Activated T-cell treated with anti-CD3 and anti-CD28 coated beads, Interleukin-2, amount 50 U/mL, for 72 hours (primary cell): ENCODE data around the gene ZNF219. TPM values are rescaled to one million over a fixed set of nuclear protein-coding genes. Genes with fewer than 3 reads are reported as not detected.
"Not testable (repeated sequence)": the region's sequence is repeated elsewhere in the genome, so short reads cannot be mapped to it uniquely, and the experiment has no call there.

ENCODE experiments used
- ATAC-seq, 2 donors: fragments of 150-1000 bp; cut with Tn5 transposase; replicated peaks in 1 of 2; 2 replicates each; pipeline ENCODE4 v1.10.0; 2021; ENCODE audit warnings: moderate library complexity in 2 of 2, mild to moderate bottlenecking in 1 of 2
- DNase-seq, 2 donors: peaks; one replicate each; pipeline ENCODE4 v3.0.0; 2021 to 2022; ENCODE audit warnings: mixed read lengths in 1 of 2
- H3K27ac Mint-ChIP-seq: one replicate; pipeline ENCODE4 v1.8.0; 2022; ENCODE audit warnings: mild to moderate bottlenecking, moderate library complexity, mixed read lengths
- H3K27me3 Mint-ChIP-seq: one replicate; pipeline ENCODE4 v1.8.0; 2022; ENCODE audit warnings: low read depth, mixed read lengths
- H3K36me3 Mint-ChIP-seq, 2 donors: one replicate each; pipeline ENCODE4 v1.8.0; 2022; ENCODE audit warnings: mixed read lengths in 2 of 2, mild to moderate bottlenecking in 1 of 2; ENCODE audit not compliant: insufficient read depth in 2 of 2
- H3K4me1 Mint-ChIP-seq: one replicate; pipeline ENCODE4 v1.8.0; 2022; ENCODE audit warnings: low read depth, mixed read lengths
- H3K4me3 Mint-ChIP-seq, 2 donors: one replicate each; pipeline ENCODE4 v1.8.0; 2022; ENCODE audit warnings: mild to moderate bottlenecking in 2 of 2, mixed read lengths in 2 of 2, moderate library complexity in 2 of 2
- H3K9me3 Mint-ChIP-seq, 2 donors: one replicate each; pipeline ENCODE4 v1.8.0; 2022; ENCODE audit warnings: mixed read lengths in 2 of 2
- total RNA-seq, 2 donors: library from RNA; stranded (reverse); gene quantifications; one replicate each; pipeline ENCODE4 v1.2.3, GENCODE V29; 2022

ZNF219 gene
- total RNA-seq, 2 donors from 2014 or later = 11.2 to 12.4 TPM

- H3K27me3 Mint-ChIP-seq = peaks cover 1% of the 10 kb centered on the region
- H3K27ac Mint-ChIP-seq = no peak overlapping the region
- no peak for ATAC-seq
- H3K9me3 Mint-ChIP-seq = no peaks in the 10 kb centered on the region
- DNase-seq = no peak
- peaks cover 7% of the 10 kb centered on the region for H3K4me1 Mint-ChIP-seq
- H3K4me3 Mint-ChIP-seq = no peak overlapping the region
- no peaks in the 10 kb centered on the region for H3K36me3 Mint-ChIP-seq
Observed at GRCh38 chr14:21050597-21050996, 47.9 kb downstream of the ZNF219 start.

DNA sequence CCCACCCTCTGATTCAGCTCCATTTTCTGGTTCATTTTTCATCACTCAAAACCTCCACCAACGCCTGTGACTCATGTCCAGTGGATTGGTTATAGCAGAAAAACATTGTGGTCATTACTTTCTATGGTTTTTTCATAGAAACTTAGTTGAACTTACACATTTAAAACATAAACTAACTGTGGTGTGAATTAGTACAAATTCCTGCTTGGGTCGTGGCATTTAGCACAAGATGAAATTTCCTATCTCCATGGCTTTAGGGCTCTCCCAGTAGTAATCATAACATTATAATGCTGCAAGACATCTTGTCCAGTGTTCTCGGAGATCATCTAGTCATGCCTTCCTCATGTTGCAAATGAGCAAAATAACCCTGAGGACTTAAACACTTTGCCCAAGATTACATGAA is 49.2 kb downstream of the ZNF219 start:
- Mint-ChIP-seq H3K27ac (no peak overlapping the region), H3K4me3 (no peak overlapping the region), H3K27me3 (peaks cover 10% of the 10 kb centered on the region), H3K36me3 (no peaks in the 10 kb centered on the region), H3K4me1 (peaks cover 5% of the 10 kb centered on the region), H3K9me3 (no peaks in the 10 kb centered on the region)
- DNase-seq = no peak
- peak in 1 of 2 donors; percentile 52 for ATAC-seq

- no peaks in the 10 kb centered on the region for H3K9me3 Mint-ChIP-seq
- H3K27ac Mint-ChIP-seq = no peak overlapping the region
- no peaks in the 10 kb centered on the region for H3K36me3 Mint-ChIP-seq
- no peak overlapping the region for H3K4me3 Mint-ChIP-seq
- ATAC-seq = no peak
- no peak for DNase-seq
- peaks cover 10% of the 10 kb centered on the region for H3K27me3 Mint-ChIP-seq
- H3K4me1 Mint-ChIP-seq = no peaks in the 10 kb centered on the region
Observed at GRCh38 chr14:21048638-21049037, 49.8 kb downstream of the ZNF219 start.

DNA sequence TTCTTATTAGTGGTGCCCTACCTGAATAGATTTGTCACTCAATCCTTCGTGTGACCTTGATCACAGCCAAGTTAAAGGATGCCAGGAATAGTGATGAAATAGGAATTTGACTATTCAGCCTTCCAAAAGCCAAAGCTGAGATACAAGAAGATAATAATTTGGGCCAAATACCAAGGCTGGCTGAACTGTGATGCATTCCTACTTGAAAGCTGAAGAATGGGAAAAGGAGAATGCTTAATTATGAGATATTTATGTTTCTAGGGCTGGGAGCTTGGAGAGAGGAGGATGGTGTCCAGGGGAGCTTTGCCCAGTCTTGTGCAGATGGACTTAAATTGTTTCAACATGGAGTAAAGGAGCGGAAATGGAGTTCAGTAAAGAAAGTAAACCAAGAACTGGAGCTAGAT is 51.1 kb downstream of the ZNF219 start:
- no peak overlapping the region for H3K4me3 Mint-ChIP-seq
- no peaks in the 10 kb centered on the region for H3K4me1 Mint-ChIP-seq
- peaks cover 15% of the 10 kb centered on the region for H3K27me3 Mint-ChIP-seq
- DNase-seq (no peak), ATAC-seq (no peak)
- no peak overlapping the region for H3K27ac Mint-ChIP-seq
- no peaks in the 10 kb centered on the region for H3K9me3 Mint-ChIP-seq
- no peaks in the 10 kb centered on the region for H3K36me3 Mint-ChIP-seq

- Mint-ChIP-seq H3K9me3 (no peaks in the 10 kb centered on the region), H3K4me1 (no peaks in the 10 kb centered on the region), H3K4me3 (no peak overlapping the region), H3K36me3 (no peaks in the 10 kb centered on the region), H3K27me3 (peaks cover 19% of the 10 kb centered on the region), H3K27ac (no peak overlapping the region)
- DNase-seq (no peak), ATAC-seq (no peak)
Observed at GRCh38 chr14:21043974-21044618, 54.4 kb downstream of the ZNF219 start.

DNA sequence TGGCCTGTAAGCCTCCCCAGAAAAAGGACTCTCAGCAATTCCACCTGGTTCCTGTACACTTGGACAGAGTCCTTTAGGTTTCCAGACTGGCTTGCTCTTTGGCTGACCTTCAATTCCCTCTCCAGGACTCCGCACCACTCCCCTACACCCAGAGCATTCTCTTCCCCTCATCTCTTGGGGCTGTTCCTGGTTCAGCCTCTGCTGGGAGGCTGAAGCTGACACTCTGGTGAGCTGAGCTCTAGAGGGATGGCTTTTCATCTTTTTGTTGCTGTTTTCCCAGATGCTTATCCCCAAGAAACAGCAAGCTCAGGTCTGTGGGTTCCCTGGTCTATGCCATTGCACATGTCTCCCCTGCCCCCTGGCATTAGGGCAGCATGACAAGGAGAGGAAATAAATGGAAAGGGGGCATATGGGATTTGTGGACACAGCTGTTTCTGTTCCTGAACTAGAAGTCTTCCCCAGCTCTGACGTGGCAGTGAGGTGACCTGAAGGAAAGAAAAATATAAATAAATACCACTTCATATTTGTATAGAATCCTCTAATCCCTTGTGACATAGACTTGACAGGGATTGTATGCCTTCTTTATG is 55.0 kb downstream of the ZNF219 start:
- no peak for DNase-seq
- no peak overlapping the region for H3K27ac Mint-ChIP-seq
- ATAC-seq = no peak
- H3K36me3 Mint-ChIP-seq = no peaks in the 10 kb centered on the region
- H3K4me1 Mint-ChIP-seq = no peaks in the 10 kb centered on the region
- H3K4me3 Mint-ChIP-seq = no peak overlapping the region
- H3K27me3 Mint-ChIP-seq = peaks cover 19% of the 10 kb centered on the region
- no peaks in the 10 kb centered on the region for H3K9me3 Mint-ChIP-seq

DNA sequence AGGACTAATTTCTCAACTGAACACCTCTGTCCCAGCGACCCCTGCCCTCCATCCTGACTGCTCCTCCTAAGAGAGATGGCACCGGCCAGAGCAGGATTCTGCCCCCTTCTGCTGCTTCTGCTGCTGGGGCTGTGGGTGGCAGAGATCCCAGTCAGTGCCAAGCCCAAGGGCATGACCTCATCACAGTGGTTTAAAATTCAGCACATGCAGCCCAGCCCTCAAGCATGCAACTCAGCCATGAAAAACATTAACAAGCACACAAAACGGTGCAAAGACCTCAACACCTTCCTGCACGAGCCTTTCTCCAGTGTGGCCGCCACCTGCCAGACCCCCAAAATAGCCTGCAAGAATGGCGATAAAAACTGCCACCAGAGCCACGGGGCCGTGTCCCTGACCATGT is 55.5 kb downstream of the ZNF219 start:
- no peak overlapping the region for H3K27ac Mint-ChIP-seq

DNA sequence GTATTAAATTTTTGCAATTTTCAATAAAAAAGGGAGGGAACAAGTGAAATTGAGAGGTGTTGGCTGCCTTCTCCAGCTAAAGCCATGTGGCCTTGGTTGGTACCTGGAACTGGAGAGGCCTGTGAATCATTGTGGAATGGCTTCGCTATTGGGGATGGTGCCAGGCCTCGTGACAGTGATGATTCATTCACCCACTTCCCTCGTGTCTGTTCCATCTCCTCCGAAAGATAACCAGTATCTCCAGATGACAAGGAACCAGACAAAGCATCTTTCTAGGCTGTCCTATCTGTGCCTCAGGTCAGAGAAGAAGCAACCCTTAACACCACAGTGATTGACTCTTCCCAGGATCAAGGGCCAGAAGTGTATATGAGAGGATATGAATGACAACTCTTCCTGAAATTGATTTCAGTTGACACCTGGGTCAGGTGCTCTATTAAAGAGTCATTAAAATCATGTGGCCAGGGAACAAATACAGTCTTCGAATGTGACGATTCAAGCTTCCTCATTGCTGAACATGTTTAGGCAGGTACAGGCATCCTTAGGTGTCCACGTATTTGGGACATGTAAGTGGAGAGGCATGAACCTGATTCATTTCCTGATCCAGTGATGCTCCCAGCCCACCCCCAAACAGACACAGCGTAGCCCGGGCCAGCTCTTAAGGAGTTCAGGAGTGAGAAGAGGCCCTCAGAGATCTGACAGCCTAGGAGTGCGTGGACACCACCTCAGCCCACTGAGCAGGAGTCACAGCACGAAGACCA is 56.6 kb downstream of the ZNF219 start, which contains the start of gene RNASE7:
TSS of gene RNASE7 (plus strand) at position 687 of the 758 bp plus-strand sequence. CDS start 631 bp downstream, outside the sequence.
- no peak within 1 kb of the TSS for H3K4me3 Mint-ChIP-seq
- H3K27ac Mint-ChIP-seq = no peak within 1 kb of the TSS
- H3K4me1 Mint-ChIP-seq = no peaks in the 10 kb centered on the region
- ATAC-seq = no peak
- DNase-seq = no peak
- peaks cover 19% of the 10 kb centered on the region for H3K27me3 Mint-ChIP-seq
- no peaks in the 10 kb centered on the region for H3K36me3 Mint-ChIP-seq
- no peaks in the 10 kb centered on the region for H3K9me3 Mint-ChIP-seq

More for the DNA sequence above, 55.5 kb downstream of the ZNF219 start:
- H3K36me3 Mint-ChIP-seq = no peaks in the 10 kb centered on the region
- H3K4me3 Mint-ChIP-seq = no peak overlapping the region
- DNase-seq = no peak
- H3K27me3 Mint-ChIP-seq = peaks cover 19% of the 10 kb centered on the region
- no peaks in the 10 kb centered on the region for H3K4me1 Mint-ChIP-seq
- ATAC-seq = no peak
- no peaks in the 10 kb centered on the region for H3K9me3 Mint-ChIP-seq

- not testable (repeated sequence) for H3K9me3 Mint-ChIP-seq, H3K27ac Mint-ChIP-seq, ATAC-seq, H3K36me3 Mint-ChIP-seq, DNase-seq, H3K4me3 Mint-ChIP-seq, H3K4me1 Mint-ChIP-seq
- H3K27me3 Mint-ChIP-seq = peaks cover 19% of the 10 kb centered on the region
Observed at GRCh38 chr14:21040941-21041340, 57.5 kb downstream of the ZNF219 start.

DNA sequence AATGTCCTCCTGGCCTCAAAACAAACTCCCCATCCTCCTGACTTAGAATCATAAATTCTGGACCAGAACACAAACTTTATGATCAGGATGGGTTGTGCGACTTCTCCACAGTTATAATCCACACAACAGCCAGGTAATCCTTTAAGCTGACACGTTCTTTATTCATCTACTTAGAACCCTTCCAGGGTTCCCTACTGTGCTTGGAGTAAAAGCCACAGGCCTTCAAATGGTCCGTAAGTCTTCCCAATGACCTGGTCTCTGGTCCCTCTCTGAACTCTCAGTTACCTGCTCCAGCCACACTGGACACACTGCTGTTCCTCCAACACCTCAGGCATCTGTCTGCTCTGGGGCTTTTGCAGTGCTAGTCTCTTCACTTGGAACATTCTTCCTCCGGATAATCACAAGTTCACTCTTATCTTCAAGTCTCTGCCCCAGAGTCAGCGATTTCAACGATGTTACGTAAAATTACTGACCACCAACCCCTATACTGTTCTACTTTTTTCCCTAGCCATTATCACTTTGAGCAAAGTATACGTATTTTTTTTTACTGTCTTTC is 58.0 kb downstream of the ZNF219 start:
- Mint-ChIP-seq H3K4me3 (no peak overlapping the region), H3K27ac (no peak overlapping the region), H3K4me1 (no peaks in the 10 kb centered on the region), H3K9me3 (no peaks in the 10 kb centered on the region), H3K36me3 (no peaks in the 10 kb centered on the region), H3K27me3 (peaks cover 16% of the 10 kb centered on the region)
- DNase-seq (no peak), ATAC-seq (no peak)

Other genes starting within 250 kb of the ZNF219 start
- gene RNASE3, start 207.3 kb downstream of the ZNF219 start, total RNA-seq = not detected
- gene RNASE2, start 143.2 kb downstream of the ZNF219 start, total RNA-seq = not detected
- gene METTL17, start 108.7 kb downstream of the ZNF219 start, total RNA-seq = 10 to 100 TPM; 91.2 to 94.9 TPM
- under 1 TPM; 0.58 to 0.96 TPM for gene SLC39A2, start 99.4 kb downstream of the ZNF219 start, total RNA-seq
- gene NDRG2, start 73.6 kb downstream of the ZNF219 start, total RNA-seq = 1 to 10 TPM; 4.0 to 6.3 TPM
- gene TPPP2, start 68.4 kb downstream of the ZNF219 start, total RNA-seq = not detected
- gene RNASE13, start 63.8 kb downstream of the ZNF219 start, total RNA-seq = not detected
- not detected for gene RNASE7, start 56.3 kb downstream of the ZNF219 start, total RNA-seq
- not detected for gene RNASE8, start 40.8 kb downstream of the ZNF219 start, total RNA-seq
- gene ARHGEF40, start 28.4 kb downstream of the ZNF219 start, total RNA-seq = under 1 TPM; 0.26 to 0.37 TPM
- gene TMEM253, start 2.4 kb upstream of the ZNF219 start, total RNA-seq = under 1 TPM in 1 of 2 donors, not detected in 1; 0.35 TPM
- gene OR5AU1, start 57.4 kb upstream of the ZNF219 start, total RNA-seq = not detected
- gene HNRNPC, start 170.8 kb upstream of the ZNF219 start, total RNA-seq = 1,000 to 10,000 TPM; 1,220 to 1,492 TPM
- not detected for gene RPGRIP1, start 181.4 kb upstream of the ZNF219 start, total RNA-seq